AG10803 (cell line): ENCODE measurements around the gene SPAG7.

Experiments used
- DNase-seq: peaks from one replicate; pipeline ENCODE4 v3.0.0; 2010; ENCODE audit warnings: low read depth
- H3K4me3 ChIP-seq: 2 replicates; pipeline ENCODE4 v1.5.1; 2011; ENCODE audit warnings: mild to moderate bottlenecking, low read length, control low read depth
- CTCF ChIP-seq: conservative IDR thresholded peaks from 2 replicates; pipeline ENCODE4 v1.5.1; 2011; ENCODE audit warnings: mild to moderate bottlenecking, low read length, control low read depth, inconsistent platforms

The SPAG7 gene

GRCh38 chr17:4945944-4946280 lies 21.7 kb downstream of the SPAG7 start:
- DNase-seq: no peak
- peak overlapping the region; percentile 97 for H3K4me3 ChIP-seq
- no peak for TF ChIP-seq CTCF

GRCh38 chr17:4945176-4945943 lies 22.3 kb downstream of the SPAG7 start:
- peak; percentile 91 for DNase-seq
- no peak for TF ChIP-seq CTCF
- H3K4me3 ChIP-seq: peak overlapping the region; percentile 97

GRCh38 chr17:4944554-4945175 lies 23.0 kb downstream of the SPAG7 start:
- TF ChIP-seq CTCF: no peak
- no peak for DNase-seq
- H3K4me3 ChIP-seq: peak overlapping the region; percentile 97

GRCh38 chr17:4944163-4944553 lies 23.5 kb downstream of the SPAG7 start:
- H3K4me3 ChIP-seq: no peak overlapping the region
- no peak for DNase-seq
- no peak for TF ChIP-seq CTCF

- DNase-seq: no peak
- no peak for TF ChIP-seq CTCF
- H3K4me3 ChIP-seq: no peak overlapping the region
These were observed 24.7 kb downstream of the SPAG7 start for GRCh38 chr17:4942760-4943508.

GRCh38 chr17:4941319-4941610 lies 26.4 kb downstream of the SPAG7 start:
- TF ChIP-seq CTCF: no peak
- no peak for DNase-seq
- H3K4me3 ChIP-seq: peak overlapping the region; percentile 89
